ENCODE measurements around the gene KLK8. TPM values are rescaled to one million over a fixed set of nuclear protein-coding genes. Genes with fewer than 3 reads are reported as not detected.

Gene KLK8
- total and polyA plus RNA-seq, 11 donors = 1.9 TPM; not detected in 10

GRCh38 chr19:50969413-50969760, 32.0 kb downstream of the KLK8 start, which contains the start of gene KLK6:
Gene KLK6 (minus strand): TSS chr19:50969591. CDS start chr19:50968104, 1,487 bp downstream.
- DNase-seq = no peak
- Histone ChIP-seq H3K36me3 (no peaks in the 10 kb centered on the region), H3K27ac (no peak within 1 kb of the TSS), H3K27me3 (peaks cover 0 to 45% (median 9%) of the 10 kb centered on the region in 9 donors), H3K4me3 (no peak within 1 kb of the TSS), H3K9me3 (no peaks in the 10 kb centered on the region), H3K4me1 (no peaks in the 10 kb centered on the region)
- TF ChIP-seq, protein P1, sequence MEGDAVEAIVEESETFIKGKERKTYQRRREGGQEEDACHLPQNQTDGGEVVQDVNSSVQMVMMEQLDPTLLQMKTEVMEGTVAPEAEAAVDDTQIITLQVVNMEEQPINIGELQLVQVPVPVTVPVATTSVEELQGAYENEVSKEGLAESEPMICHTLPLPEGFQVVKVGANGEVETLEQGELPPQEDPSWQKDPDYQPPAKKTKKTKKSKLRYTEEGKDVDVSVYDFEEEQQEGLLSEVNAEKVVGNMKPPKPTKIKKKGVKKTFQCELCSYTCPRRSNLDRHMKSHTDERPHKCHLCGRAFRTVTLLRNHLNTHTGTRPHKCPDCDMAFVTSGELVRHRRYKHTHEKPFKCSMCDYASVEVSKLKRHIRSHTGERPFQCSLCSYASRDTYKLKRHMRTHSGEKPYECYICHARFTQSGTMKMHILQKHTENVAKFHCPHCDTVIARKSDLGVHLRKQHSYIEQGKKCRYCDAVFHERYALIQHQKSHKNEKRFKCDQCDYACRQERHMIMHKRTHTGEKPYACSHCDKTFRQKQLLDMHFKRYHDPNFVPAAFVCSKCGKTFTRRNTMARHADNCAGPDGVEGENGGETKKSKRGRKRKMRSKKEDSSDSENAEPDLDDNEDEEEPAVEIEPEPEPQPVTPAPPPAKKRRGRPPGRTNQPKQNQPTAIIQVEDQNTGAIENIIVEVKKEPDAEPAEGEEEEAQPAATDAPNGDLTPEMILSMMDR (IDR thresholded peaks at IDR 0.05) = no peak
- TF ChIP-seq POLR2A (IDR thresholded peaks at IDR 0.05) = no peak
- 65 to 74% (median 71%) methylated on average over 10 to 19 of the region's 19 CpGs for WGBS, 4 donors
- intact Hi-C loops (cut with DNase I) = no loop called here
- ATAC-seq = no peak

DNA sequence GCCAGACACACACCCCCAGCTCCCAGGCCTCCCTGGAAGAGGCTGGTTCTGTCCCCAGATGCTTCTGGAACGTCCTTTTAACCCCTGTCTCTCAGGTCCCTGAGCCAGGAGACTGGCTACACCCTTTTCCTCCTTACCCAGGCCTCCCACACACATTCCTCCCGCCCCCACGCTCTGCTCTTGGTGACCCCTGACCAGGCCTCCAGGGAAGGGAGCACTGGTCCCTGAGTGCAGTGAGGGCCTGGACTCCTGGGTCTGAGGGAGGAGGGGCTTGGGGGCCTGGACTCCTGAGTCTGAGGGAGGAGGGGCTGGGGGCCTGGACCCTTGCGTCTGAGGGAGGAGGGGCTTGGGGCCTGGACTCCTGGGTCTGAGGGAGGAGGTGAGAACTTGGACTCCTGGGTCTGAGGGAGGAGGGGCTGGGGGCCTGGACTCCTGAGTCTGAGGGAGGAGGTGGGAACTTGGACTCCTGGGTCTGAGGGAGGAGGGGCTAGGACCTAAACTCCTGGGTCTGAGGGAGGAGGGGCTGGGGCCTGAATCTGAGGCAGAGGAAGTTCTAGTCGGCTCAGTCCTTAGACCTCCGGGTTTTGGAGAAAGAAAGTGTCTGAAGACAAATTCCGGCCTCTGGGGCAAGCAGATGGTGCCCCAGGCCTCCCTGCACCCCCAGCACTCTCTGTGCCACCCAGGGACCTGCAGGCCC, 32.5 kb downstream of the KLK8 start:
- H3K36me3 ChIP-seq = no peaks in the 10 kb centered on the region
- intact Hi-C loops (cut with DNase I) = no loop called here
- DNase-seq (no peak), ATAC-seq (no peak)
- peaks cover 0 to 45% (median 9%) of the 10 kb centered on the region in 9 donors for H3K27me3 ChIP-seq
- TF ChIP-seq, protein P1 (IDR thresholded peaks at IDR 0.05) = no peak
- no peak for TF ChIP-seq POLR2A (IDR thresholded peaks at IDR 0.05)
- WGBS, 4 donors = 16 to 44% (median 26%) methylated on average over 5 to 7 of the region's 7 CpGs
- no peaks in the 10 kb centered on the region for H3K4me1 ChIP-seq
- no peaks in the 10 kb centered on the region for H3K9me3 ChIP-seq
- H3K4me3 ChIP-seq = no peak overlapping the region
- no peak overlapping the region for H3K27ac ChIP-seq

GRCh38 chr19:50967929-50968715, 33.3 kb downstream of the KLK8 start:
- DNase-seq (no peak), ATAC-seq (no peak)
- H3K4me3 ChIP-seq = no peak overlapping the region
- no peaks in the 10 kb centered on the region for H3K9me3 ChIP-seq
- TF ChIP-seq, protein P1 (IDR thresholded peaks at IDR 0.05) = no peak
- TF ChIP-seq POLR2A (IDR thresholded peaks at IDR 0.05) = no peak
- H3K4me1 ChIP-seq = no peaks in the 10 kb centered on the region
- no peak overlapping the region for H3K27ac ChIP-seq
- no peaks in the 10 kb centered on the region for H3K36me3 ChIP-seq
- intact Hi-C loops (cut with DNase I) = no loop called here
- 25 to 37% (median 33%) methylated on average over 20 of the region's 20 CpGs for WGBS, 4 donors
- peaks cover 0 to 51% (median 9%) of the 10 kb centered on the region in 9 donors for H3K27me3 ChIP-seq

- Histone ChIP-seq H3K36me3 (no peaks in the 10 kb centered on the region), H3K27ac (no peak overlapping the region), H3K4me1 (no peaks in the 10 kb centered on the region), H3K9me3 (no peaks in the 10 kb centered on the region), H3K4me3 (no peak overlapping the region), H3K27me3 (peaks cover 0 to 39% (median 4%) of the 10 kb centered on the region in 9 donors)
- ATAC-seq (no peak), DNase-seq (no peak)
- intact Hi-C loops (cut with DNase I) = no loop called here
- WGBS, 4 donors = 83 to 94% (median 89%) methylated on average over 3 of the region's 3 CpGs
- TF ChIP-seq POLR2A (IDR thresholded peaks at IDR 0.05) = no peak
- TF ChIP-seq, protein P1 (IDR thresholded peaks at IDR 0.05) = no peak
These were observed 37.1 kb downstream of the KLK8 start for GRCh38 chr19:50964266-50964665.

Data from heart left ventricle (tissue), 16 donors.